ENCODE results near the gene ERCC3. TPM values are rescaled to one million over a fixed set of nuclear protein-coding genes. Genes with fewer than 3 reads are reported as not detected.

Gene ERCC3
- total RNA-seq, 1 experiment from 2014 or later: 34.9 TPM

DNA sequence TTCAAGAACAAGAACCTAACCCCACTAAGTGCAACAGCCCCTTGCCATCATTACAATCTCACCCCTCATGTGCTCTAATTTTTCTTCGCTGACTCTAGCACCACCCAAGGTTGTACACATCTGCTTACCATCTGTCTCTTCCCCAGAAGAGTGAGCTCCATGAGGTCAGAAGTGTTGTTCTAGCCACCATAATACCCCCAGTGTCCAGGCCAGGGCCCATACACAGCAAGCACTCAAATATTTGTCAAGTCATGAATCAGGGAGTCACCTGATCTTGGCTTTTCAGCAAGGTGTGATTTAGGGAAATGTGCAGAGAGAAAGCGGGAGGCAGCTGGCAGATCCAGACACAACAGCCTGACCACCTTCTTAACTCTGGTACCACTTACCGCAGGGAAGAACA, 5.7 kb downstream of the ERCC3 start:
- intact Hi-C loops (cut with micrococcal nuclease): no loop called here
- TF ChIP-seq, protein P1, sequence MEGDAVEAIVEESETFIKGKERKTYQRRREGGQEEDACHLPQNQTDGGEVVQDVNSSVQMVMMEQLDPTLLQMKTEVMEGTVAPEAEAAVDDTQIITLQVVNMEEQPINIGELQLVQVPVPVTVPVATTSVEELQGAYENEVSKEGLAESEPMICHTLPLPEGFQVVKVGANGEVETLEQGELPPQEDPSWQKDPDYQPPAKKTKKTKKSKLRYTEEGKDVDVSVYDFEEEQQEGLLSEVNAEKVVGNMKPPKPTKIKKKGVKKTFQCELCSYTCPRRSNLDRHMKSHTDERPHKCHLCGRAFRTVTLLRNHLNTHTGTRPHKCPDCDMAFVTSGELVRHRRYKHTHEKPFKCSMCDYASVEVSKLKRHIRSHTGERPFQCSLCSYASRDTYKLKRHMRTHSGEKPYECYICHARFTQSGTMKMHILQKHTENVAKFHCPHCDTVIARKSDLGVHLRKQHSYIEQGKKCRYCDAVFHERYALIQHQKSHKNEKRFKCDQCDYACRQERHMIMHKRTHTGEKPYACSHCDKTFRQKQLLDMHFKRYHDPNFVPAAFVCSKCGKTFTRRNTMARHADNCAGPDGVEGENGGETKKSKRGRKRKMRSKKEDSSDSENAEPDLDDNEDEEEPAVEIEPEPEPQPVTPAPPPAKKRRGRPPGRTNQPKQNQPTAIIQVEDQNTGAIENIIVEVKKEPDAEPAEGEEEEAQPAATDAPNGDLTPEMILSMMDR (IDR thresholded peaks at IDR 0.05; ENCODE audit: unreplicated experiment): no peak
- peaks cover 11% of the 10 kb centered on the region for H3K9me3 Mint-ChIP-seq (ENCODE audit: unreplicated experiment)
- H3K36me3 Mint-ChIP-seq (ENCODE audit: insufficient read depth, unreplicated experiment): peaks cover 98% of the 10 kb centered on the region
- CTCF ChIA-PET: interaction anchor here (1.0 kb wide), 1 partner anchor 192 kb away, joined by 3 read pairs; no protein-coding TSS in a partner anchor
- POLR2A ChIA-PET: no interaction called here
- BruUV-seq (replicated peaks): no TSS peak
- H3K27ac Mint-ChIP-seq (ENCODE audit: low read depth, unreplicated experiment): no peak overlapping the region
- H3K27me3 Mint-ChIP-seq (ENCODE audit: insufficient read depth, unreplicated experiment): no peaks in the 10 kb centered on the region
- no peak overlapping the region for H3K4me3 Mint-ChIP-seq (ENCODE audit: unreplicated experiment)
- H3K4me1 Mint-ChIP-seq (ENCODE audit: insufficient read depth, unreplicated experiment): peaks cover 9% of the 10 kb centered on the region
- no peak for DNase-seq (ENCODE audit: unreplicated experiment)

DNA sequence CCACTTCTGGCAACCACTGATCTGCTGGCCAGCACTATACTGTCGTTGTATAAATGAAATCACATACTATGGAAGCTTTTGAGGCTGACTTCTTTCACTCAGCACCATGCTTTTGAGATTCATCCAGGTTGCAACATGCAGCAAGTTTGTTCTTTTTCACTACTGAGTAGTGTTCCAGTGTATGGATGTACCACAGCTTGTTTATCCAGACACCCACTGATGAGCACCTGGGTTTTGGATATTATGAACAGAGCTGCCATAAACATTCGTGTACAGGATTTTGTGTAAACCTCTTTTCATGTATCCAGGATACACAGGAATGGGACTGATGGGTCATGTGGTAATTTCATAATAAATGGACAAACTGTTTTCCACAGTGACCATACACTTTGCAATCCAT, 10.7 kb downstream of the ERCC3 start:
- CTCF ChIA-PET: interaction anchor here (0.7 kb wide), 1 partner anchor 232 kb away, joined by 3 read pairs; no protein-coding TSS in a partner anchor
- Mint-ChIP-seq H3K36me3 (ENCODE audit: insufficient read depth, unreplicated experiment) (peaks cover 98% of the 10 kb centered on the region), H3K27me3 (ENCODE audit: insufficient read depth, unreplicated experiment) (no peaks in the 10 kb centered on the region)

DNA sequence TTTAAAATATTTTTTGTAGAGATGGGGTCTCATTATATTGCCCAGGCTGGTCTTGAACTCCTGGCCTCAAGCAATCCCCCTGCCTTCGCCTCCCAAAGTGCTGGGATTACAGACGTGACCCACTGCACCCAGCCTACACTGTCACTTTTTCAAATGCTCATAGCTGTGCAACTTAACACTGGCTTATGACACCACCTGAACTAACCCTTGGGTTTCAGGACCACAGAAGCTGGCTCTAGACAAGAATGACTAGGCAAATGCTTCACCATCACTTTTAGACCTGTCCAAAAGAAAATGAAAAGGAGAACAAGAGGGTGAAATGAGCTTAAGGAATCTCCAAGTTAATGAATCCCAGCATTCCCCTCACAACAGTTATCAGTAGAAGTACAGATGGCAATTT, 13.3 kb downstream of the ERCC3 start:
- ChIA-PET CTCF (interaction anchor here (0.6 to 1.2 kb wide), 3 partner anchors 53 to 124 kb away, joined by 3 to 4 read pairs (median 3); no protein-coding TSS in a partner anchor), POLR2A (interaction anchor here (1.3 kb wide), 1 partner anchor 13 kb away, joined by 4 read pairs; the partner anchor contains the start of gene ERCC3)
- Mint-ChIP-seq H3K27me3 (ENCODE audit: insufficient read depth, unreplicated experiment) (no peaks in the 10 kb centered on the region), H3K4me3 (ENCODE audit: unreplicated experiment) (no peak overlapping the region), H3K9me3 (ENCODE audit: unreplicated experiment) (peaks cover 11% of the 10 kb centered on the region), H3K4me1 (ENCODE audit: insufficient read depth, unreplicated experiment) (no peaks in the 10 kb centered on the region), H3K27ac (ENCODE audit: low read depth, unreplicated experiment) (no peak overlapping the region), H3K36me3 (ENCODE audit: insufficient read depth, unreplicated experiment) (peaks cover 96% of the 10 kb centered on the region)
- BruUV-seq (replicated peaks): no TSS peak
- TF ChIP-seq, protein P1 (IDR thresholded peaks at IDR 0.05; ENCODE audit: unreplicated experiment): no peak
- intact Hi-C loops (cut with micrococcal nuclease): no loop called here
- DNase-seq (ENCODE audit: unreplicated experiment): no peak

More for the DNA sequence above, 10.7 kb downstream of the ERCC3 start:
- no TSS peak for BruUV-seq (replicated peaks)
- TF ChIP-seq, protein P1 (IDR thresholded peaks at IDR 0.05; ENCODE audit: unreplicated experiment): no peak
- intact Hi-C loops (cut with micrococcal nuclease): no loop called here
- Mint-ChIP-seq H3K4me3 (ENCODE audit: unreplicated experiment) (no peak overlapping the region), H3K9me3 (ENCODE audit: unreplicated experiment) (peaks cover 11% of the 10 kb centered on the region), H3K4me1 (ENCODE audit: insufficient read depth, unreplicated experiment) (no peaks in the 10 kb centered on the region), H3K27ac (ENCODE audit: low read depth, unreplicated experiment) (no peak overlapping the region)
- POLR2A ChIA-PET: interaction anchor here (1.3 kb wide), 1 partner anchor 10 kb away, joined by 6 read pairs; the partner anchor contains the start of gene ERCC3
- no peak for DNase-seq (ENCODE audit: unreplicated experiment)

DNA sequence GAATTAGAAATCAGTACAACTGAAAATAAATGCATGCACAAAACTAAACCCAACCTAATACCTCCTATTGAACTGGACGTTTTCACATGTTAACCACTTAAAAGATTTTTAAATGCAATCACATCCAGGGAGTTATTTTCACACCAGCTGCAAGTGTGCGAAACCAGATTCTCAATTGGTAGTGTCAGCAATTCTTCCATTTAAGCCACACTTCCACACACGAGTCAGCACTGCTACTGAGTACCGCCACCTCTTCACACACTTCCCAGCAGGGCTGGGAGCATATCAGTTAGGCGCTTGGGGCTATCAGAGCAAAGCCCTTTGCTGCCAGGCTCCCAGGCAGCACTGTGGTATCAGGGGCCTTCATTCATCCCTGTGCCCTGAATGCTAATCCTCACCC, 14.2 kb downstream of the ERCC3 start:
- Mint-ChIP-seq H3K36me3 (ENCODE audit: insufficient read depth, unreplicated experiment) (peaks cover 93% of the 10 kb centered on the region), H3K27me3 (ENCODE audit: insufficient read depth, unreplicated experiment) (no peaks in the 10 kb centered on the region), H3K9me3 (ENCODE audit: unreplicated experiment) (peaks cover 11% of the 10 kb centered on the region), H3K27ac (ENCODE audit: low read depth, unreplicated experiment) (no peak overlapping the region), H3K4me1 (ENCODE audit: insufficient read depth, unreplicated experiment) (no peaks in the 10 kb centered on the region), H3K4me3 (ENCODE audit: unreplicated experiment) (no peak overlapping the region)
- TF ChIP-seq, protein P1 (IDR thresholded peaks at IDR 0.05; ENCODE audit: unreplicated experiment): no peak
- ChIA-PET CTCF (interaction anchor here (0.7 to 1.2 kb wide), 2 partner anchors 54 to 140 kb away, joined by 3 read pairs; no protein-coding TSS in a partner anchor), POLR2A (interaction anchor here (1.3 kb wide), 1 partner anchor 14 kb away, joined by 4 read pairs; the partner anchor contains the start of gene ERCC3)
- intact Hi-C loops (cut with micrococcal nuclease): no loop called here
- DNase-seq (ENCODE audit: unreplicated experiment): no peak
- no TSS peak for BruUV-seq (replicated peaks)

Data from MCF 10A (cell line).